HG02759 (cell line): ENCODE data around the gene WNK2.

Experiments
- ATAC-seq: cut with Tn5 transposase; IDR thresholded peaks from one replicate; pipeline ENCODE4 v1.9.1; 2021; ENCODE audit warnings: mild to moderate bottlenecking, moderate library complexity; ENCODE audit not compliant: unreplicated experiment

The WNK2 gene

GRCh38 chr9:93252781-93253530, 69.0 kb downstream of the WNK2 start:
- ATAC-seq, result no peak

GRCh38 chr9:93253633-93254032, 69.7 kb downstream of the WNK2 start:
- ATAC-seq, result no peak

- ATAC-seq, result no peak
These were observed 70.1 kb downstream of the WNK2 start for GRCh38 chr9:93254061-93254481.

- no peak for ATAC-seq
These were observed 71.0 kb downstream of the WNK2 start for GRCh38 chr9:93254806-93255493.

GRCh38 chr9:93255494-93255867, 71.5 kb downstream of the WNK2 start:
- no peak for ATAC-seq

GRCh38 chr9:93255994-93256877, 72.3 kb downstream of the WNK2 start:
- no peak for ATAC-seq

- no peak for ATAC-seq
These were observed 73.2 kb downstream of the WNK2 start for GRCh38 chr9:93256878-93257807.

- ATAC-seq, result no peak
These were observed 73.9 kb downstream of the WNK2 start for GRCh38 chr9:93257808-93258331.

GRCh38 chr9:93258419-93258817, 74.5 kb downstream of the WNK2 start:
- no peak for ATAC-seq

DNA sequence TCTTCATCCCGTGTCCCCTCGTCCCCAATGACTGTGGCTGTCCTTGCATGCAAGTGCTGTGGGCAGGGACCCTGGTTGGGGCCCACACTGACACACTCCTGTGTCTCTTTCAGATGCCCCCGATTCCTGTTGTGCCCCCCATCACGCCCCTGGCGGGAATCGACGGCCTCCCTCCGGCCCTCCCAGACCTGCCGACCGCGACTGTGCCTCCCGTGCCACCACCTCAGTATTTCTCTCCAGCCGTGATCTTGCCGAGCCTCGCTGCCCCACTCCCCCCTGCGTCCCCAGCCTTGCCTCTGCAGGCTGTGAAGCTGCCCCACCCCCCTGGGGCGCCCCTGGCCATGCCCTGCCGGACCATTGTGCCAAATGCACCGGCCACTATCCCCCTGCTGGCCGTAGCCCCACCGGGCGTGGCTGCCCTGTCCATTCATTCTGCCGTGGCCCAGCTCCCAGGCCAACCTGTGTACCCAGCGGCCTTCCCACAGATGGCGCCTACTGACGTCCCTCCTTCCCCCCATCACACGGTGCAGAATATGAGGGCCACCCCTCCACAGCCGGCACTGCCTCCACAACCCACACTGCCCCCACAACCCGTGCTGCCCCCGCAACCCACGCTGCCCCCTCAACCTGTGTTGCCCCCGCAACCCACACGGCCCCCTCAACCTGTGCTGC, 75.0 kb downstream of the WNK2 start:
- ATAC-seq, result no peak

- ATAC-seq, result no peak
These were observed 75.7 kb downstream of the WNK2 start for GRCh38 chr9:93259490-93260262.

GRCh38 chr9:93260263-93261066, 76.5 kb downstream of the WNK2 start:
- ATAC-seq, result no peak

- ATAC-seq, result no peak
These were observed 77.3 kb downstream of the WNK2 start for GRCh38 chr9:93261281-93261680.

DNA sequence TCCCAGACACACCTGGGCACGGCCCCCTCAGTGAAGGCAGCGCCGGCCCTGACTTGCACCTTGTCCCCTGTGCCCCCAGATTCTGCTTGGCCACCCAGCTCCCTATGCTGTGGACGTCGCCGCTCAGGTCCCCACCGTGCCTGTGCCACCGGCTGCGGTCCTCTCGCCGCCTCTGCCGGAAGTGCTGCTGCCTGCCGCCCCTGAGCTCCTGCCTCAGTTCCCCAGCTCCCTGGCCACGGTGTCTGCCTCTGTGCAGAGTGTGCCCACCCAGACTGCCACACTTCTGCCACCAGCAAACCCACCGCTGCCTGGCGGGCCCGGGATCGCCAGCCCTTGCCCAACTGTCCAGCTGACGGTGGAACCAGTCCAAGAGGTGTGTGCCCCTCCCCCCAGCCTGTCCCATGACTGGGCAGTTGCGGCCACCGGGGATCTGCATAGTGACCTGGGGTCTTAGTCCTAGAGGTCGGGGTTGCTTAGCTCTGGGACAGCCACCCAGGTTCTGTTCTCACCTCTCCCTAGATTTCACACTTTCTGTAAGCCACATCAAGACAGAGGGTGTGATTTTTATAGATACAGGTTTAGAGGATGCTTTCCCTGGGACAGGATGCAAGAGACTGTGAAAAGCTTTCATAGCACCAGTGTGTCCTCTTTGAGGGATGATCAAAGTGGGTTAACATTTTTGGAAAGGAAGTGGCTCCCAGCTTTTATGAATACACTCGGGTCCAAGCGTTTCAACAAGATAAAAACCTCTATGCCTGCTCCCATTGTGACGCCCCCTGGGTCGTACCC, 78.0 kb downstream of the WNK2 start:
- no peak for ATAC-seq

DNA sequence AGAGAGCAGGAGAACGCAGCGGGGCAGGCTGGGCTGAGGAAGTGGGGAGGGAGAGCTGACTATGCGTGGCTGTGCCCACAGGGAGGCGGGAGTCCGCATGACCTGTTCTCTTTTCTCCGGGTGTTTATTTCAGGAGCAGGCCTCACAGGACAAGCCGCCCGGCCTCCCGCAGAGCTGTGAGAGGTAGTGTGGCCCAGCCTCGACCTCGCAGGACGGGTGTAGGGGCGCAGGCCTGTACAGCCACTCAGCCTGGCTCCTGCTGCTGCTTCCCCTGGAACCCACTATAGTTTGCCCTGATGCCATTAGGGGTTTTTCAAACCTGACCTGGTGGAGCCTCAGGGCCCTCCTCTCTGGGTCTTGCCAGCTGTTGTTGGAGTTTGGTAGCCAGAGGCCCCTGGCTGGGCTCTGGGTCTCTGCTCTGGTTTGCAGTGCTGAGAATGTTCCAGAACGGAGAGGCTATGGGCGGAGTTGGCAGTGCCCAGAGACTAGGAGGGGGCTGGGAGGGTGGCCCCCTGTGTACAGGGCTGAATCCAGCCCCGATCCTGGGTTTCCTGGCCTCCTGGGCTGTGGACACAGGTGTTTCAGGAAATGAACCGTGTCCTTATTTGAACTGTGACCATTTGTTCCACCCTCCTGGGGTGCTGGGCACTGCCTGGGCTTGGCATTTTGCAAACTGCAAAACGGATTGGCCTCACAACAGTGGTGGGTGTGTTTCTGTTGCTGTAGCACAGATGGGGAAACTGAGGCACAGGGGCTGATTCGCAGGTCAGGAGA, 78.8 kb downstream of the WNK2 start:
- ATAC-seq, result no peak
